ENCODE results near the gene OLFM4.

The OLFM4 gene

GRCh38 chr13:53028637-53029203 is at the start of gene OLFM4:
TSS of gene OLFM4 (plus strand) at chr13:53028813. CDS start at chr13:53028837, 24 bp downstream.
- CTCF ChIA-PET: interaction anchor here (1.1 kb wide), 1 partner anchor 123 kb away, joined by 5 read pairs; no protein-coding TSS in a partner anchor
- Histone ChIP-seq H3K4me1 (ENCODE audit: control insufficient read depth, insufficient read depth, low read length) (no peaks in the 10 kb centered on the region), H3K4me3 (ENCODE audit: low read depth, low read length) (no peak within 1 kb of the TSS), H3K9me3 (ENCODE audit: control insufficient read depth, insufficient read depth, low read depth, low read length) (no peaks in the 10 kb centered on the region), H3K27ac (ENCODE audit: extremely low read depth, low read depth, low read length) (no peak within 1 kb of the TSS), H3K36me3 (ENCODE audit: control insufficient read depth in 2 of 2, insufficient read depth in 1 of 2, low read length in 2 of 2) (no peaks in the 10 kb centered on the region)
- POLR2A ChIA-PET: no interaction called here
- no peak for TF ChIP-seq ZNF707 (tag by site-specific recombination; IDR thresholded peaks at IDR 0.05)
- no peak for TF ChIP-seq ZNF514 (tag by site-specific recombination; IDR thresholded peaks at IDR 0.05)
- no peak for TF ChIP-seq ZNF629 (tag by site-specific recombination; IDR thresholded peaks at IDR 0.05)
- no peak for TF ChIP-seq CTCF (tag by site-specific recombination; IDR thresholded peaks at IDR 0.05)
- TF ChIP-seq ZNF664 (tag by site-specific recombination; IDR thresholded peaks at IDR 0.05): no peak
- TF ChIP-seq PRDM10 (tag by site-specific recombination; IDR thresholded peaks at IDR 0.05): no peak
- TF ChIP-seq ZBTB10 (tag by site-specific recombination; IDR thresholded peaks at IDR 0.05): no peak
- TF ChIP-seq ZNF596 (tag by site-specific recombination; IDR thresholded peaks at IDR 0.05): no peak
- TF ChIP-seq TRIM28 (IDR thresholded peaks at IDR 0.05; ENCODE audit: borderline replicate concordance, low read length): no peak

- H3K4me1 ChIP-seq (ENCODE audit: control insufficient read depth, insufficient read depth, low read length): no peaks in the 10 kb centered on the region
- ChIA-PET POLR2A (no interaction called here), CTCF (interaction anchor here (3.7 kb wide), 1 partner anchor 11 kb away, joined by 28 read pairs; no protein-coding TSS in a partner anchor)
- H3K27ac ChIP-seq (ENCODE audit: extremely low read depth, low read depth, low read length): no peak overlapping the region
- H3K36me3 ChIP-seq (ENCODE audit: control insufficient read depth in 2 of 2, insufficient read depth in 1 of 2, low read length in 2 of 2): no peaks in the 10 kb centered on the region
- no peak overlapping the region for H3K4me3 ChIP-seq (ENCODE audit: low read depth, low read length)
- no peaks in the 10 kb centered on the region for H3K9me3 ChIP-seq (ENCODE audit: control insufficient read depth, insufficient read depth, low read depth, low read length)
- TF ChIP-seq ZNF521 (tag by site-specific recombination; IDR thresholded peaks at IDR 0.05) (no peak), ZBTB17 (tag by site-specific recombination; IDR thresholded peaks at IDR 0.05) (no peak), ZNF580 (tag by site-specific recombination; IDR thresholded peaks at IDR 0.05) (no peak), ZNF747 (tag by site-specific recombination; IDR thresholded peaks at IDR 0.05) (no peak), ZNF140 (tag by site-specific recombination; IDR thresholded peaks at IDR 0.05) (no peak), BCL6B (tag by site-specific recombination; IDR thresholded peaks at IDR 0.05) (no peak), HIC1 (tag by site-specific recombination; IDR thresholded peaks at IDR 0.05) (no peak), REPIN1 (tag by site-specific recombination; IDR thresholded peaks at IDR 0.05; ENCODE audit: low read depth) (no peak), ZNF791 (tag by site-specific recombination; IDR thresholded peaks at IDR 0.05) (no peak), SP7 (tag by site-specific recombination; IDR thresholded peaks at IDR 0.05) (no peak), ZNF664 (tag by site-specific recombination; IDR thresholded peaks at IDR 0.05) (no peak), ZXDB (tag by site-specific recombination; IDR thresholded peaks at IDR 0.05) (no peak), ZNF221 (tag by site-specific recombination; IDR thresholded peaks at IDR 0.05; ENCODE audit: borderline replicate concordance) (no peak)
Measured at GRCh38 chr13:52978989-52979388, 49.6 kb upstream of the OLFM4 start.

All from HEK293 (cell line).